Middle frontal gyrus (tissue), 1 donor: ENCODE measurements around the gene JARID2.

Source experiments
- DNase-seq: peaks from one replicate; pipeline ENCODE4 v3.0.0-alpha.2; 2015; ENCODE audit warnings: low spot score; ENCODE audit errors: extremely low spot score

The JARID2 gene

DNA sequence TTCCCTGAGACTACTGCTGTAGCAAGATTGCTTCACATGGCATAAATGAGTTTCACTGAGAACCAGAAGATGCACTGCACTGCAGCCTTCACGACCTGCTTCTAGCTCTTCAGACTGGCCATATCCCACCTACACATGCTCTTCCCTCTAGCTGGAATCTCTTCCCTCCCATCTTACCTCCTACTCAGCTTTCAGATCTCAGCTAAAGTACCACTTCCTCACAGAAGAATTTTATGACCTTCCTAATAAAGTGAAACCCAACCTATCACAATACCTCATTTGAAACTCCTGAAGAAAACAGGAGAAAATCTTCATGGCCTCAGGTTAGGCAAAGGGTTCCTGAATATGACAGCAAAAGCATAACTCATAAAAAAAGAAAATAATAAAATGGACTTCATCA is 317.1 kb downstream of the JARID2 start:
- no peak for DNase-seq

DNA sequence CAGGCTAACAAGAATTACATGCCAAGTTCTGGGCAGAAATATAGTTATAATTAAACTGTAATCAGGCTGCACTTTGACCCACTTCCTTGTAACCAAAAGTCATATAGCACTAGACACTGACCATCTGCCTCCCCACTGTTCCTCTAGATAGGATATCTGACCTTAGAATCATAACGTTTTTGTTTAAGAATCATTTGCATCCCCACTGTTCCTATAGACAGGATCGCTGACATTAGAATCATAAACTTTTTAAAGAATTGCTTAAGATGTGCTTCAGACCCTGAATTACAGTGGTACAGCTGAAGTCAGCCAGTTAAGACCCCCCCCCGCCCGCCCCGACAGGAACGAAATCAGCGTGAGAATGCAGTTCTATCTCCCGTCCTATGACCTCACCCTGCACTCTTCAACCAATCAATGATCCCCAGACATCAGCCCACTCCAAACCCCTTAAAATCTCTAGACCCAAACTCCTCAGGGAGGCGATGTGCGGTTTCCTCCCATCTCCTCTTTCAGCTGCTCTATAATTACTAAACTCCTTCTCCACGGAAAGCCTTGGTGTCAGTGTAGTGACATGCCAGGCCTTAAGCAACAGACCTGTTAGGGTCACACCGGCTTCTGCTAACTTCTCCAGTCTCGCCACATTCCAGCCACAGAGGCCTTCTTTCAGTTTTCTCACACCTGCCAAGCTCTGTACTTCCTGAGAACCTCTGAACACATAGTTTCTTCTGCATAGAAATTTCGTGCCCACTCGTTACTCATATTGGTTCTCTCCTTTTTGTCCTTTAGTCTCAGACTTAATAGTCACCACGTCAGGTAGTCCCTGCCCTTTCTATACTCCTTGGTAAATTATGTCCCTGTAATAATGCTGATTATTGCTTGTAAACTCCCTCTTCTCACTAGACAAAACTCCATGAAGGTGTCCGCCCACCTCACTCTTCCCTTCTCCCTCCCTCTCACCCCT is 323.4 kb downstream of the JARID2 start:
- no peak for DNase-seq

DNA sequence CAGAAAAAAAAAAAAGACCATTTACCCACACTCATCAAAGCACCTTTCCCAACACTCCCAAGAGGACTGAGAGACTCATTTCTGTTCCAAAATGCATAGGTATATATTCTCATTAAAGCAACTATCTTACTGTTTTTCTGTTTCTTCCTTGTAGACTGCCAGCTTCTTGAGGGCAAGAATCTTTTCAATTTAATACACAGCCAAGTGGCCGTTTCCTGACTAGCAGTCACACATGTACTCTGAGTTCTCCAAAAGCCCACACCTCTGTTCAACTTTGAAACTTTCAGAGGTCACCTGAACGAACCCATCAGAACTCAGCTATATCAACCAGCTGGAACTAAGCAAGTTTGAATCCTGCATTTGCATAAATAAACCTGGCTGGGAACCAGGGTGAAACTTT is 324.3 kb downstream of the JARID2 start:
- DNase-seq = no peak
